HK-2 (cell line): Measurements from ENCODE around the gene TMEM88.

Source experiments
- DNase-seq: peaks from one replicate; pipeline ENCODE4 v3.0.0-alpha.2; 2018; ENCODE audit not compliant: unreplicated experiment

The TMEM88 gene

GRCh38 chr17:7884581-7885366 lies 29.9 kb downstream of the TMEM88 start:
- peak; percentile 51 for DNase-seq

GRCh38 chr17:7885367-7886226 lies 30.7 kb downstream of the TMEM88 start:
- peak; percentile 50 for DNase-seq

- DNase-seq = peak; percentile 35
These were observed 31.6 kb downstream of the TMEM88 start for GRCh38 chr17:7886227-7887037.

GRCh38 chr17:7887038-7887481 lies 32.2 kb downstream of the TMEM88 start:
- no peak for DNase-seq

- peak; percentile 89 for DNase-seq
These were observed 32.8 kb downstream of the TMEM88 start for GRCh38 chr17:7887482-7888183.

GRCh38 chr17:7888184-7888920 lies 33.5 kb downstream of the TMEM88 start, which contains the start of gene CHD3:
Gene CHD3 (plus strand): TSS chr17:7888789. CDS start chr17:7889001, 212 bp downstream.
- DNase-seq = no peak

- peak; percentile 89 for DNase-seq
These were observed 34.5 kb downstream of the TMEM88 start for GRCh38 chr17:7889166-7889955.

- no peak for DNase-seq
These were observed 38.5 kb downstream of the TMEM88 start for GRCh38 chr17:7893187-7893880.

GRCh38 chr17:7894226-7894625 lies 39.4 kb downstream of the TMEM88 start:
- no peak for DNase-seq

GRCh38 chr17:7894866-7895265 lies 40.0 kb downstream of the TMEM88 start:
- DNase-seq = no peak

- DNase-seq = no peak
These were observed 42.2 kb downstream of the TMEM88 start for GRCh38 chr17:7897090-7897489.

GRCh38 chr17:7897773-7898172 lies 42.9 kb downstream of the TMEM88 start:
- DNase-seq = no peak

- no peak for DNase-seq
These were observed 48.6 kb downstream of the TMEM88 start for GRCh38 chr17:7903154-7904103.
